A549 (cell line): ENCODE results near the gene SPPL3. TPM values are rescaled to one million over a fixed set of nuclear protein-coding genes. Genes with fewer than 3 reads are reported as not detected.

Experiments
- ATAC-seq, 2 experiments: fragments of 200-7000 bp in 1 of 2; fragments of >200 bp in 1 of 2; cut with Nextera tagmentation in 1 of 2; cut with Tn5 transposase in 1 of 2; 3 replicates each; pipeline versions ENCODE4 v1.8.0 to v1.9.1; 2018 to 2020; ENCODE audit warnings: mild to moderate bottlenecking in 1 of 2, moderate library complexity in 1 of 2
- CTCF ChIA-PET: fragments of 300-600 bp; sonication (Branson Sonifier 250); formaldehyde crosslinking; extraction: SDS; loops from one replicate; lab custom pipeline; 2021; ENCODE audit warnings: antibody characterized with exemption, inconsistent platforms; lab: Yijun Ruan, JAX
- POLR2A ChIA-PET: fragments of 350-600 bp; formaldehyde crosslinking; extraction: SDS; loops from one replicate; lab custom pipeline; 2021; ENCODE audit warnings: antibody characterized with exemption, inconsistent platforms; lab: Yijun Ruan, JAX
- DNase-seq, 2 experiments: peaks; one replicate each; pipeline versions ENCODE4 v3.0.0 to v3.0.0-alpha.2; 2011 to 2016; ENCODE audit warnings: low read depth in 1 of 2, low spot score in 1 of 2
- FAIRE-seq: peaks from 2 replicates; lab custom pipeline; 2011; peaks lifted over from hg19 to GRCh38; lab: Jason Lieb, UNC
- H3K27ac ChIP-seq, 2 experiments: fragments of >200 bp; sonication (Bioruptor Twin); formaldehyde crosslinking; 3 replicates each; pipeline ENCODE4 v1.5.1; 2016 to 2017
- H3K4me1 ChIP-seq: fragments of >200 bp; sonication (Bioruptor Twin); formaldehyde crosslinking; 3 replicates; pipeline ENCODE4 v1.6.1; 2016
- H3K4me2 ChIP-seq: fragments of >200 bp; sonication (Bioruptor Twin); formaldehyde crosslinking; 3 replicates; pipeline ENCODE4 v1.6.1; 2016
- H3K4me3 ChIP-seq: fragments of >200 bp; sonication (Bioruptor Twin); formaldehyde crosslinking; 3 replicates; pipeline ENCODE4 v1.5.1; 2016
- H3K9me3 ChIP-seq: fragments of >200 bp; sonication (Bioruptor Twin); formaldehyde crosslinking; 3 replicates; pipeline ENCODE4 v1.6.1; 2016
- CBX8 ChIP-seq: fragments of 200-600 bp; sonication (generic); IDR thresholded peaks from 2 replicates; pipeline ENCODE4 v1.6.1; 2016
- CEBPB ChIP-seq, 2 experiments: fragments of >200 bp in 1 of 2; sonication (Bioruptor Twin) in 1 of 2; formaldehyde crosslinking in 1 of 2; IDR thresholded peaks; 2 replicates each; pipeline ENCODE4 v1.6.1; 2012 to 2016
- CHD2 ChIP-seq: fragments of 150-350 bp; IDR thresholded peaks from 2 replicates; pipeline ENCODE4 v1.6.1; 2014; ENCODE audit warnings: low read length; ENCODE audit not compliant: partially characterized antibody
- EHF ChIP-seq: fragments of 250-450 bp; sonication (Bioruptor Pico); IDR thresholded peaks from 2 replicates; pipeline ENCODE4 v1.5.0; 2020; ENCODE audit warnings: mild to moderate bottlenecking
- EHMT2 ChIP-seq: fragments of 200-600 bp; sonication (generic); IDR thresholded peaks from 2 replicates; pipeline ENCODE4 v1.6.1; 2016; ENCODE audit warnings: antibody characterized with exemption, low read depth, mild to moderate bottlenecking, moderate library complexity
- ESRRA ChIP-seq: fragments of 150-350 bp; IDR thresholded peaks from 2 replicates; pipeline ENCODE4 v1.6.1; 2014; ENCODE audit warnings: mild to moderate bottlenecking, low read length, borderline replicate concordance
- FOSB ChIP-seq: fragments of 250-450 bp; sonication (Bioruptor Pico); IDR thresholded peaks from 2 replicates; pipeline ENCODE4 v1.5.0; 2020; ENCODE audit warnings: mild to moderate bottlenecking, moderate library complexity
- FOXS1 ChIP-seq: fragments of 250-450 bp; sonication (Bioruptor Pico); IDR thresholded peaks from 2 replicates; pipeline ENCODE4 v1.5.0; 2020; ENCODE audit warnings: mild to moderate bottlenecking, moderate library complexity
- GATA3 ChIP-seq: IDR thresholded peaks from 2 replicates; pipeline ENCODE4 v1.6.1; 2012; ENCODE audit warnings: borderline replicate concordance
- HOXB5 ChIP-seq: fragments of 250-450 bp; sonication (Bioruptor Pico); IDR thresholded peaks from 2 replicates; pipeline ENCODE4 v1.5.0; 2020; ENCODE audit warnings: mild to moderate bottlenecking, moderate library complexity
- JUN ChIP-seq, 2 experiments: fragments of >200 bp; sonication (Bioruptor Twin); formaldehyde crosslinking; IDR thresholded peaks; 2 replicates in 1 of 2; 3 replicates in 1 of 2; pipeline ENCODE4 v1.6.1; 2016 to 2017
- JUNB ChIP-seq: fragments of >200 bp; sonication (Bioruptor Twin); formaldehyde crosslinking; IDR thresholded peaks from 2 replicates; pipeline ENCODE4 v1.6.1; 2016
- KDM1A ChIP-seq: fragments of 200-600 bp; sonication (generic); IDR thresholded peaks from 2 replicates; pipeline ENCODE4 v1.6.1; 2016; ENCODE audit warnings: low read depth, mild to moderate bottlenecking
- MAFK ChIP-seq: fragments of 450-650 bp; IDR thresholded peaks from 2 replicates; pipeline ENCODE4 v1.6.1; 2014; ENCODE audit not compliant: partially characterized antibody
- MYC ChIP-seq: IDR thresholded peaks from 2 replicates; pipeline ENCODE4 v1.6.1; 2012; ENCODE audit warnings: mild to moderate bottlenecking, inconsistent platforms, low read length, improper control_type of control experiment, borderline replicate concordance
- NFE2L2 ChIP-seq: fragments of 150-350 bp; conservative IDR thresholded peaks from 2 replicates; pipeline ENCODE4 v1.6.1; 2014; ENCODE audit warnings: low read length
- NPAS2 ChIP-seq: fragments of 250-450 bp; sonication (Bioruptor Pico); IDR thresholded peaks from 2 replicates; pipeline ENCODE4 v1.8.0; 2022; ENCODE audit warnings: mild to moderate bottlenecking, moderate library complexity, borderline replicate concordance
- POLR2A ChIP-seq: IDR thresholded peaks from 2 replicates; pipeline ENCODE4 v1.6.1; 2012; ENCODE audit warnings: mild to moderate bottlenecking, low read length
- RARB ChIP-seq: fragments of 250-450 bp; sonication (Bioruptor Pico); IDR thresholded peaks from 2 replicates; pipeline ENCODE4 v1.8.0; 2021; ENCODE audit warnings: mild to moderate bottlenecking, moderate library complexity
- RCOR1 ChIP-seq: fragments of 150-350 bp; IDR thresholded peaks from 2 replicates; pipeline ENCODE4 v1.6.1; 2014; ENCODE audit warnings: antibody characterized with exemption, low read length, low read depth
- RFX5 ChIP-seq: fragments of 450-650 bp; IDR thresholded peaks from 2 replicates; pipeline ENCODE4 v1.7.1; 2014; ENCODE audit warnings: antibody characterized with exemption, mild to moderate bottlenecking, moderate library complexity
- RNF2 ChIP-seq: fragments of 200-600 bp; sonication (generic); IDR thresholded peaks from 2 replicates; pipeline ENCODE4 v1.6.1; 2016; ENCODE audit warnings: low read depth, mild to moderate bottlenecking, antibody characterized with exemption, moderate library complexity, borderline replicate concordance
- SREBF2 ChIP-seq: fragments of 450-650 bp; IDR thresholded peaks from 2 replicates; pipeline ENCODE4 v1.6.1; 2014; ENCODE audit warnings: mild to moderate bottlenecking, moderate library complexity
- ZC3H11A ChIP-seq: fragments of 450-650 bp; IDR thresholded peaks from 2 replicates; pipeline ENCODE4 v1.6.1; 2014; ENCODE audit warnings: antibody characterized with exemption, mild to moderate bottlenecking
- ZFP36 ChIP-seq: fragments of 450-650 bp; IDR thresholded peaks from 2 replicates; pipeline ENCODE4 v1.6.1; 2014; ENCODE audit warnings: borderline replicate concordance; ENCODE audit not compliant: partially characterized antibody
- ZSCAN20 ChIP-seq: fragments of 250-450 bp; sonication (Bioruptor Pico); IDR thresholded peaks from 2 replicates; pipeline ENCODE4 v1.8.0; 2022; ENCODE audit warnings: mild to moderate bottlenecking, moderate library complexity
- WGBS: methylation state at CpG from one replicate; pipeline ENCODE4 v1.1.6; 2017; ENCODE audit errors: missing lambda C conversion rate; 5-methylcytosine and 5-hydroxymethylcytosine counted together
- polyA plus RNA-seq, 4 experiments: library from polyadenylated mRNA; depleted of rRNA in 3 of 4; stranded (reverse); fragments of >200 nt; fragmentation: RNase III in 1 of 4; extraction: RNeasy Plus Mini Kit Qiagen cat#74134 plus additional on column Dnase treatment in 1 of 4; gene quantifications; 2 replicates in 3 of 4; 3 replicates in 1 of 4; pipeline ENCODE4 v1.2.3, GENCODE V29; 2011 to 2017
- TF ChIP-seq, protein P1 (sequence below): fragments of 150-350 bp; IDR thresholded peaks from 2 replicates; pipeline ENCODE4 v1.6.1; 2014; ENCODE audit warnings: low read depth, mild to moderate bottlenecking, low read length
- TF ChIP-seq, protein P2 (sequence below): fragments of >200 bp; sonication (Bioruptor Twin); formaldehyde crosslinking; IDR thresholded peaks from 2 replicates; pipeline ENCODE4 v1.6.1; 2016
- TF ChIP-seq, protein P3 (sequence below): fragments of 250-450 bp; sonication (Bioruptor Pico); IDR thresholded peaks from 2 replicates; pipeline ENCODE4 v1.5.0; 2020; ENCODE audit warnings: low read depth, mild to moderate bottlenecking, moderate library complexity
- TF ChIP-seq, protein P4 (sequence below): fragments of 250-450 bp; sonication (Bioruptor Pico); IDR thresholded peaks from 2 replicates; pipeline ENCODE4 v1.5.0; 2021; ENCODE audit warnings: mild to moderate bottlenecking, moderate library complexity, borderline replicate concordance
- TF ChIP-seq, protein P5 (sequence below): IDR thresholded peaks from 2 replicates; pipeline ENCODE4 v1.6.1; 2012
- TF ChIP-seq, protein P6 (sequence below): IDR thresholded peaks from 2 replicates; pipeline ENCODE4 v1.6.1; 2012

The SPPL3 gene
- polyA plus RNA-seq, 2 of the 4 experiments (the other 2 are of a cell fraction): 25.0 to 26.6 TPM

DNA sequence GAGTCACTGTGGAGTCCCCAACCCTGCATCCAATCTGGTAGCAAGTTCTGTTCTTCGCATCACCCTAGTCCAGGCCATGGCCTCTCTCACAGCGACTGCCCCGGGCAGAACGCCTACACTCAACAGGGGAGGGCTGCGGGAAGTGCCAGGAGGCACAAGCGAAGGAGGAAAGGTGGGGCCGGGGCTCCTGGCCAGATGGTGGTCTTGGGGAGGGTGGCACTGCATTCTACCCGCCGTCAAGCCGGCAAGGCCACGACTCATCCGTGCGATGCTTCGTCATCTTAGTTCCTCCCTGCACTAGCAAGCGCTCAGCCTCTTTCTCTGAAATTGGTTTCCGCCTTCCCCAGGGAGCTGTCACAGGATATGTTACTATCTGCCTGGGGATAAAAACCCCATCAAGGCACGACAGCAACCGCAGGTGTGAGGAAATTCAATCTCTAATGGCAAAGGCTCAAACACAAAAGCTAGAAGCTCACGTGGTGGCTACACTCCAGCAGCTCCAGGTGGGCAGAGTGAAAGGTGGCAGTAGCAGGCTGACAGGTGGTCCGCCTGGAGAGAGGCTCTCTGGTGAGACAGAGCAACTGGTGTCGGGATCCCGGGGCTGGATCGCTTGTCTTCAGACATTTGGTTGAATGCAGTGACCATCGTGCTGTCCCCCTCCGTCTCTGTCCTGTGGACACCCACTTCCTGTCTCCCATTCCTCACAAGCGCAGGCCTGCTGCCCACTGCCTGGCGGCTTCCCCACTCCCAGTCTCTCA, 144.4 kb downstream of the SPPL3 start:
- H3K27ac ChIP-seq: no peak overlapping the region
- H3K9me3 ChIP-seq: no peaks in the 10 kb centered on the region
- FAIRE-seq: no peak
- WGBS: 94% methylated on average over 26 of the region's 27 CpGs
- TF ChIP-seq, protein P1, sequence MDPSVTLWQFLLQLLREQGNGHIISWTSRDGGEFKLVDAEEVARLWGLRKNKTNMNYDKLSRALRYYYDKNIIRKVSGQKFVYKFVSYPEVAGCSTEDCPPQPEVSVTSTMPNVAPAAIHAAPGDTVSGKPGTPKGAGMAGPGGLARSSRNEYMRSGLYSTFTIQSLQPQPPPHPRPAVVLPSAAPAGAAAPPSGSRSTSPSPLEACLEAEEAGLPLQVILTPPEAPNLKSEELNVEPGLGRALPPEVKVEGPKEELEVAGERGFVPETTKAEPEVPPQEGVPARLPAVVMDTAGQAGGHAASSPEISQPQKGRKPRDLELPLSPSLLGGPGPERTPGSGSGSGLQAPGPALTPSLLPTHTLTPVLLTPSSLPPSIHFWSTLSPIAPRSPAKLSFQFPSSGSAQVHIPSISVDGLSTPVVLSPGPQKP: no peak
- TF ChIP-seq CHD2 (no peak), ZSCAN20 (CRISPR knock-in tag) (no peak), JUN (IDR thresholded peaks at IDR 0.05) (no peak), EHF (CRISPR knock-in tag) (no peak), MYC (no peak), RFX5 (no peak), NFE2L2 (no peak), NPAS2 (CRISPR knock-in tag) (no peak), POLR2A (no peak), EHMT2 (no peak), ZFP36 (no peak), RNF2 (no peak), SREBF2 (no peak)
- TF ChIP-seq, protein P2, sequence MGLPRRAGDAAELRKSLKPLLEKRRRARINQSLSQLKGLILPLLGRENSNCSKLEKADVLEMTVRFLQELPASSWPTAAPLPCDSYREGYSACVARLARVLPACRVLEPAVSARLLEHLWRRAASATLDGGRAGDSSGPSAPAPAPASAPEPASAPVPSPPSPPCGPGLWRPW: no peak
- TF ChIP-seq, protein P3, sequence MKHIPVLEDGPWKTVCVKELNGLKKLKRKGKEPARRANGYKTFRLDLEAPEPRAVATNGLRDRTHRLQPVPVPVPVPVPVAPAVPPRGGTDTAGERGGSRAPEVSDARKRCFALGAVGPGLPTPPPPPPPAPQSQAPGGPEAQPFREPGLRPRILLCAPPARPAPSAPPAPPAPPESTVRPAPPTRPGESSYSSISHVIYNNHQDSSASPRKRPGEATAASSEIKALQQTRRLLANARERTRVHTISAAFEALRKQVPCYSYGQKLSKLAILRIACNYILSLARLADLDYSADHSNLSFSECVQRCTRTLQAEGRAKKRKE (CRISPR knock-in tag): no peak
- TF ChIP-seq, protein P4, sequence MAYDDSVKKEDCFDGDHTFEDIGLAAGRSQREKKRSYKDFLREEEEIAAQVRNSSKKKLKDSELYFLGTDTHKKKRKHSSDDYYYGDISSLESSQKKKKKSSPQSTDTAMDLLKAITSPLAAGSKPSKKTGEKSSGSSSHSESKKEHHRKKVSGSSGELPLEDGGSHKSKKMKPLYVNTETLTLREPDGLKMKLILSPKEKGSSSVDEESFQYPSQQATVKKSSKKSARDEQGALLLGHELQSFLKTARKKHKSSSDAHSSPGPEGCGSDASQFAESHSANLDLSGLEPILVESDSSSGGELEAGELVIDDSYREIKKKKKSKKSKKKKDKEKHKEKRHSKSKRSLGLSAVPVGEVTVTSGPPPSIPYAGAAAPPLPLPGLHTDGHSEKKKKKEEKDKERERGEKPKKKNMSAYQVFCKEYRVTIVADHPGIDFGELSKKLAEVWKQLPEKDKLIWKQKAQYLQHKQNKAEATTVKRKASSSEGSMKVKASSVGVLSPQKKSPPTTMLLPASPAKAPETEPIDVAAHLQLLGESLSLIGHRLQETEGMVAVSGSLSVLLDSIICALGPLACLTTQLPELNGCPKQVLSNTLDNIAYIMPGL (CRISPR knock-in tag): no peak
- TF ChIP-seq, protein P5, sequence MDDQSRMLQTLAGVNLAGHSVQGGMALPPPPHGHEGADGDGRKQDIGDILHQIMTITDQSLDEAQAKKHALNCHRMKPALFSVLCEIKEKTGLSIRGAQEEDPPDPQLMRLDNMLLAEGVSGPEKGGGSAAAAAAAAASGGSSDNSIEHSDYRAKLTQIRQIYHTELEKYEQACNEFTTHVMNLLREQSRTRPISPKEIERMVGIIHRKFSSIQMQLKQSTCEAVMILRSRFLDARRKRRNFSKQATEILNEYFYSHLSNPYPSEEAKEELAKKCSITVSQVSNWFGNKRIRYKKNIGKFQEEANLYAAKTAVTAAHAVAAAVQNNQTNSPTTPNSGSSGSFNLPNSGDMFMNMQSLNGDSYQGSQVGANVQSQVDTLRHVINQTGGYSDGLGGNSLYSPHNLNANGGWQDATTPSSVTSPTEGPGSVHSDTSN: no peak
- CTCF ChIA-PET: interaction anchor here (0.8 to 1.1 kb wide), 3 partner anchors 10 to 212 kb away, joined by 3 read pairs; no protein-coding TSS in a partner anchor
- H3K4me3 ChIP-seq: no peak overlapping the region
- POLR2A ChIA-PET: no interaction called here
- no peak for DNase-seq
- H3K4me1 ChIP-seq: no peaks in the 10 kb centered on the region
- no peak for ATAC-seq
- no peak overlapping the region for H3K4me2 ChIP-seq

DNA sequence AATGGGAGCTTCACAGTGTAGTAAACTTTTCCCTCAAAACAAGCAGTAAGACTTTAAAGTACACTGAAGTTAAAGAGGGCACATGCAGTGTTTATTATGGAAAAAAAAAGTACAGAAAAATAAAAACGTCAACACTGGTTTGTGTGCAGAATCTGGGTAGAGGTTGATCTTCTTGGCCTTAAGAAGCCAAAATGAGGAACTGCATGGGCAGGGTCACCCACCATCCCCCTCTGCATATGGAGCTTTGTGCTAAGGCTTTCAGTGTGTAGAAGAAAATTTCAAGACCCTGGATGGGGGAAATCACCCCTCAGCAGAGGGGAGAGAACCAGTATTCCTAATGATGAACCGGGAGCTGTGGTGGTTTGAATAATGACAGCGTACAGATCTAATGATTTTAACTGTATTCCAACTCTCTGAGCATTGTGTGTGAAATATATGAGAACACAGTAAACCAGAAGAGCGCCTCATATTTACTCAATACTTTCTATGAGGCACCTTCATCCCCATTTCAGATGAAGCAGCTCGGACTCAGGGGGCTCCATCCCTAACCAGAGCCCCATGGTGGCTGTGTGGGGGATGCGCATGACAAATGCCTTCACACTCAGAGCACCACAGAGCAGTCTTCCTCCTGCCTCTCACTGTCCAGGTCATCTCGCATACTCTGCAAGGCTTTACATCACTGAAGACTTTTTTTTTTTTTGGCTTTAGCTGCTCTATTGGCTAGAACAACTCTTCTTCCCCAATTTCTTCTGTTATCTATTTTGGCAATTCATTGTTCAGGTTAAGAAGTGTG, 145.2 kb downstream of the SPPL3 start:
- WGBS: 87% methylated on average over 7 of the region's 7 CpGs
- no peak for DNase-seq
- Histone ChIP-seq H3K4me2 (no peak overlapping the region), H3K9me3 (no peaks in the 10 kb centered on the region), H3K4me1 (no peaks in the 10 kb centered on the region), H3K4me3 (no peak overlapping the region), H3K27ac (no peak overlapping the region)
- FAIRE-seq: no peak
- ChIA-PET CTCF (interaction anchor here (0.8 to 1.5 kb wide), 4 partner anchors 9 to 213 kb away, joined by 3 read pairs; no protein-coding TSS in a partner anchor), POLR2A (no interaction called here)
- no peak for ATAC-seq
- TF ChIP-seq MAFK (no peak), CBX8 (no peak), FOXS1 (CRISPR knock-in tag) (no peak), ESRRA (no peak), ZC3H11A (no peak), MYC (no peak), NPAS2 (CRISPR knock-in tag) (no peak), FOSB (CRISPR knock-in tag) (no peak), HOXB5 (no peak), RARB (no peak), CEBPB (IDR thresholded peaks at IDR 0.05) (no peak), KDM1A (no peak), GATA3 (no peak), JUNB (no peak), RCOR1 (no peak)
- TF ChIP-seq, protein P2: no peak
- TF ChIP-seq, protein P6, sequence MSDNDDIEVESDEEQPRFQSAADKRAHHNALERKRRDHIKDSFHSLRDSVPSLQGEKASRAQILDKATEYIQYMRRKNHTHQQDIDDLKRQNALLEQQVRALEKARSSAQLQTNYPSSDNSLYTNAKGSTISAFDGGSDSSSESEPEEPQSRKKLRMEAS: no peak
